HAP-1 (cell line): ENCODE results near the gene JUN.

Source experiments
- DNase-seq, 2 experiments: peaks; one replicate each; pipeline ENCODE4 v3.0.0-alpha.2; 2016 to 2020; ENCODE audit warnings: low spot score in 2 of 2
- H3K27me3 ChIP-seq: fragments of 250-450 bp; sonication (Bioruptor Pico); 2 replicates; pipeline ENCODE4 v1.5.1; 2020; ENCODE audit warnings: low read depth, mild to moderate bottlenecking, moderate library complexity
- H3K36me3 ChIP-seq: fragments of 250-450 bp; sonication (Bioruptor Pico); replicated peaks from 2 replicates; pipeline ENCODE4 v1.5.1; 2020; ENCODE audit warnings: mild to moderate bottlenecking
- H3K4me1 ChIP-seq: fragments of 250-450 bp; sonication (Bioruptor Pico); 2 replicates; pipeline ENCODE4 v1.5.1; 2020; ENCODE audit warnings: mild to moderate bottlenecking
- H3K4me3 ChIP-seq: fragments of 250-450 bp; sonication (Bioruptor Pico); 2 replicates; pipeline ENCODE4 v1.5.1; 2020; ENCODE audit warnings: mild to moderate bottlenecking, moderate library complexity
- H3K9me3 ChIP-seq: fragments of 250-450 bp; sonication (Bioruptor Pico); 2 replicates; pipeline ENCODE4 v1.5.1; 2020; ENCODE audit warnings: mild to moderate bottlenecking, moderate library complexity
- in situ Hi-C: fragments of 300-500 bp; cut with MboI; formaldehyde crosslinking; loops from 3 replicates; pipeline ENCODE4 v1.14.3; 2020; ENCODE audit warnings: low sequenced_read_pairs, inconsistent platforms, mixed read lengths

The JUN gene

GRCh38 chr1:58773406-58773840, 10.4 kb downstream of the JUN start:
- in situ Hi-C loops = no loop called here
- H3K36me3 ChIP-seq = no peaks in the 10 kb centered on the region
- no peaks in the 10 kb centered on the region for H3K9me3 ChIP-seq
- no peaks in the 10 kb centered on the region for H3K27me3 ChIP-seq
- no peak for DNase-seq
- H3K4me1 ChIP-seq = no peaks in the 10 kb centered on the region
- no peak overlapping the region for H3K4me3 ChIP-seq

- DNase-seq = no peak
- no peaks in the 10 kb centered on the region for H3K36me3 ChIP-seq
- no peak overlapping the region for H3K4me3 ChIP-seq
- no peaks in the 10 kb centered on the region for H3K9me3 ChIP-seq
- no peaks in the 10 kb centered on the region for H3K4me1 ChIP-seq
- in situ Hi-C loops = no loop called here
- 0 out of 2 replicates have a peak, but pooled peaks cover 2% of the 10 kb centered on the region for H3K27me3 ChIP-seq
These were observed 14.0 kb downstream of the JUN start for GRCh38 chr1:58769809-58770320.

GRCh38 chr1:58768971-58769808, 14.7 kb downstream of the JUN start:
- Histone ChIP-seq H3K27me3 (0 out of 2 replicates have a peak, but pooled peaks cover 2% of the 10 kb centered on the region), H3K4me3 (no peak overlapping the region), H3K4me1 (no peaks in the 10 kb centered on the region), H3K9me3 (no peaks in the 10 kb centered on the region), H3K36me3 (no peaks in the 10 kb centered on the region)
- peak; percentile 32 to 87 for DNase-seq
- in situ Hi-C loops = no loop called here

GRCh38 chr1:58768191-58768731, 15.6 kb downstream of the JUN start:
- Histone ChIP-seq H3K36me3 (no peaks in the 10 kb centered on the region), H3K4me3 (no peak overlapping the region), H3K27me3 (0 out of 2 replicates have a peak, but pooled peaks cover 2% of the 10 kb centered on the region), H3K4me1 (no peaks in the 10 kb centered on the region), H3K9me3 (no peaks in the 10 kb centered on the region)
- no peak for DNase-seq
- in situ Hi-C loops = no loop called here

- Histone ChIP-seq H3K36me3 (no peaks in the 10 kb centered on the region), H3K4me1 (no peaks in the 10 kb centered on the region), H3K9me3 (no peaks in the 10 kb centered on the region), H3K27me3 (0 out of 2 replicates have a peak, but pooled peaks cover 2% of the 10 kb centered on the region), H3K4me3 (no peak overlapping the region)
- in situ Hi-C loops = no loop called here
- no peak for DNase-seq
These were observed 16.7 kb downstream of the JUN start for GRCh38 chr1:58767143-58767542.

- Histone ChIP-seq H3K9me3 (no peaks in the 10 kb centered on the region), H3K4me3 (no peak overlapping the region), H3K36me3 (no peaks in the 10 kb centered on the region), H3K27me3 (0 out of 2 replicates have a peak, but pooled peaks cover 2% of the 10 kb centered on the region), H3K4me1 (no peaks in the 10 kb centered on the region)
- DNase-seq = no peak
- in situ Hi-C loops = no loop called here
These were observed 18.4 kb downstream of the JUN start for GRCh38 chr1:58765441-58765840.

- Histone ChIP-seq H3K36me3 (no peaks in the 10 kb centered on the region), H3K4me1 (no peaks in the 10 kb centered on the region), H3K27me3 (0 out of 2 replicates have a peak, but pooled peaks cover 2% of the 10 kb centered on the region), H3K4me3 (no peak overlapping the region), H3K9me3 (no peaks in the 10 kb centered on the region)
- no peak for DNase-seq
- in situ Hi-C loops = no loop called here
These were observed 18.8 kb downstream of the JUN start for GRCh38 chr1:58765006-58765405.

GRCh38 chr1:58764294-58764978, 19.4 kb downstream of the JUN start:
- Histone ChIP-seq H3K27me3 (0 out of 2 replicates have a peak, but pooled peaks cover 2% of the 10 kb centered on the region), H3K36me3 (no peaks in the 10 kb centered on the region), H3K9me3 (no peaks in the 10 kb centered on the region), H3K4me1 (no peaks in the 10 kb centered on the region), H3K4me3 (no peak overlapping the region)
- in situ Hi-C loops = no loop called here
- no peak for DNase-seq

- in situ Hi-C loops = no loop called here
- DNase-seq = no peak
- no peak overlapping the region for H3K4me3 ChIP-seq
These were observed 20.6 kb downstream of the JUN start for GRCh38 chr1:58763214-58763613.

GRCh38 chr1:58762806-58763205, 21.0 kb downstream of the JUN start:
- Histone ChIP-seq H3K27me3 (0 out of 2 replicates have a peak, but pooled peaks cover 2% of the 10 kb centered on the region), H3K9me3 (no peaks in the 10 kb centered on the region), H3K4me3 (no peak overlapping the region), H3K36me3 (no peaks in the 10 kb centered on the region), H3K4me1 (no peaks in the 10 kb centered on the region)
- DNase-seq = no peak
- in situ Hi-C loops = no loop called here

More at GRCh38 chr1:58763214-58763613, 20.6 kb downstream of the JUN start:
- Histone ChIP-seq H3K9me3 (no peaks in the 10 kb centered on the region), H3K36me3 (no peaks in the 10 kb centered on the region), H3K4me1 (no peaks in the 10 kb centered on the region), H3K27me3 (0 out of 2 replicates have a peak, but pooled peaks cover 2% of the 10 kb centered on the region)

GRCh38 chr1:58755468-58755872, 28.4 kb downstream of the JUN start:
- in situ Hi-C loops = no loop called here
- Histone ChIP-seq H3K36me3 (no peaks in the 10 kb centered on the region), H3K4me1 (no peaks in the 10 kb centered on the region), H3K4me3 (no peak overlapping the region), H3K9me3 (no peaks in the 10 kb centered on the region), H3K27me3 (no peaks in the 10 kb centered on the region)
- no peak for DNase-seq

- Histone ChIP-seq H3K27me3 (no peaks in the 10 kb centered on the region), H3K9me3 (no peaks in the 10 kb centered on the region), H3K4me1 (no peaks in the 10 kb centered on the region), H3K36me3 (no peaks in the 10 kb centered on the region), H3K4me3 (no peak overlapping the region)
- in situ Hi-C loops = no loop called here
- DNase-seq = no peak
These were observed 29.0 kb downstream of the JUN start for GRCh38 chr1:58754683-58755467.

- DNase-seq = no peak
- no peaks in the 10 kb centered on the region for H3K36me3 ChIP-seq
- H3K9me3 ChIP-seq = no peaks in the 10 kb centered on the region
- in situ Hi-C loops = no loop called here
- no peaks in the 10 kb centered on the region for H3K27me3 ChIP-seq
- no peak overlapping the region for H3K4me3 ChIP-seq
- H3K4me1 ChIP-seq = no peaks in the 10 kb centered on the region
These were observed 29.7 kb downstream of the JUN start for GRCh38 chr1:58754073-58754613.
